Mucosa of rectum (tissue), 2 donors: ENCODE measurements around the gene UBA1.

Source experiments
- H3K27ac ChIP-seq, 2 donors: one replicate each; pipeline ENCODE4 v1.7.0; 2013; ENCODE audit warnings: inconsistent platforms in 2 of 2, low read depth in 2 of 2, low read length in 2 of 2
- H3K27me3 ChIP-seq, 2 donors: one replicate each; pipeline ENCODE4 v1.7.0; 2013; ENCODE audit warnings: low read length in 2 of 2; ENCODE audit not compliant: control insufficient read depth in 2 of 2, insufficient read depth in 2 of 2
- H3K36me3 ChIP-seq, 2 donors: one replicate each; pipeline ENCODE4 v1.7.0; 2013; ENCODE audit warnings: low read length in 2 of 2; ENCODE audit not compliant: control insufficient read depth in 2 of 2, insufficient read depth in 2 of 2
- H3K4me1 ChIP-seq, 2 donors: one replicate each; pipeline ENCODE4 v1.7.0; 2013; ENCODE audit warnings: low read length in 2 of 2, mild to moderate bottlenecking in 1 of 2; ENCODE audit not compliant: control insufficient read depth in 2 of 2, insufficient read depth in 2 of 2
- H3K4me3 ChIP-seq, 2 donors: one replicate each; pipeline ENCODE4 v1.7.0; 2013; ENCODE audit warnings: low read length in 2 of 2
- H3K9ac ChIP-seq, 2 donors: one replicate each; pipeline ENCODE4 v1.7.0; 2013; ENCODE audit warnings: low read length in 2 of 2, low read depth in 1 of 2, mild to moderate bottlenecking in 1 of 2
- H3K9me3 ChIP-seq, 2 donors: one replicate each; pipeline ENCODE4 v1.7.0; 2013; ENCODE audit warnings: low read length in 2 of 2; ENCODE audit not compliant: control insufficient read depth in 2 of 2
- donor health status: healthy.
- donor health status: Normal muscosa, but diverticular disease.

The UBA1 gene

GRCh38 chrX:47198687-47199080 is 5.1 kb downstream of the UBA1 start:
- Histone ChIP-seq H3K9me3 (no peaks in the 10 kb centered on the region), H3K4me1 (peaks cover 22 to 24% of the 10 kb centered on the region in 2 donors), H3K4me3 (no peak overlapping the region), H3K36me3 (peaks cover 52 to 66% of the 10 kb centered on the region in 2 donors), H3K27me3 (no peaks in the 10 kb centered on the region), H3K9ac (no peak overlapping the region), H3K27ac (no peak overlapping the region)

- Histone ChIP-seq H3K27me3 (no peaks in the 10 kb centered on the region), H3K9ac (no peak overlapping the region), H3K4me1 (peaks cover 21 to 24% of the 10 kb centered on the region in 2 donors), H3K4me3 (no peak overlapping the region), H3K27ac (no peak overlapping the region), H3K36me3 (peaks cover 57 to 69% of the 10 kb centered on the region in 2 donors), H3K9me3 (no peaks in the 10 kb centered on the region)
Observed at GRCh38 chrX:47199286-47199685, 5.7 kb downstream of the UBA1 start.

- H3K9ac ChIP-seq: no peak overlapping the region
- peak overlapping the region; percentile 32 to 44 for H3K27ac ChIP-seq
- H3K4me1 ChIP-seq: peaks cover 13 to 16% of the 10 kb centered on the region in 2 donors
- peaks cover 69 to 81% of the 10 kb centered on the region in 2 donors for H3K36me3 ChIP-seq
- no peaks in the 10 kb centered on the region for H3K27me3 ChIP-seq
- H3K4me3 ChIP-seq: no peak overlapping the region
- H3K9me3 ChIP-seq: no peaks in the 10 kb centered on the region
Observed at GRCh38 chrX:47200385-47201150, 6.9 kb downstream of the UBA1 start.

GRCh38 chrX:47201345-47201944 is 7.8 kb downstream of the UBA1 start:
- H3K36me3 ChIP-seq: peaks cover 76 to 86% of the 10 kb centered on the region in 2 donors
- no peak overlapping the region for H3K27ac ChIP-seq
- no peak overlapping the region for H3K4me3 ChIP-seq
- no peak overlapping the region for H3K9ac ChIP-seq
- H3K9me3 ChIP-seq: no peaks in the 10 kb centered on the region
- H3K27me3 ChIP-seq: no peaks in the 10 kb centered on the region
- peaks cover 8% of the 10 kb centered on the region in 2 donors for H3K4me1 ChIP-seq

- Histone ChIP-seq H3K4me1 (peaks cover 0 to 3% of the 10 kb centered on the region in 2 donors), H3K27me3 (no peaks in the 10 kb centered on the region), H3K9ac (no peak overlapping the region), H3K9me3 (no peaks in the 10 kb centered on the region), H3K4me3 (no peak overlapping the region), H3K27ac (no peak overlapping the region), H3K36me3 (peaks cover 83 to 88% of the 10 kb centered on the region in 2 donors)
Observed at GRCh38 chrX:47202316-47202715, 8.7 kb downstream of the UBA1 start.

- Histone ChIP-seq H3K36me3 (peaks cover 88 to 92% of the 10 kb centered on the region in 2 donors), H3K27me3 (no peaks in the 10 kb centered on the region), H3K9ac (no peak overlapping the region), H3K27ac (no peak overlapping the region), H3K4me1 (peaks cover 0 to 3% of the 10 kb centered on the region in 2 donors), H3K9me3 (no peaks in the 10 kb centered on the region), H3K4me3 (no peak overlapping the region)
Observed at GRCh38 chrX:47202877-47203276, 9.2 kb downstream of the UBA1 start.

- Histone ChIP-seq H3K4me1 (peaks cover 0 to 3% of the 10 kb centered on the region in 2 donors), H3K27me3 (no peaks in the 10 kb centered on the region), H3K27ac (no peak overlapping the region), H3K9ac (no peak overlapping the region), H3K4me3 (no peak overlapping the region), H3K9me3 (no peaks in the 10 kb centered on the region), H3K36me3 (peaks cover 86 to 90% of the 10 kb centered on the region in 2 donors)
Observed at GRCh38 chrX:47204970-47205369, 11.3 kb downstream of the UBA1 start.

- no peak overlapping the region for H3K4me3 ChIP-seq
- H3K27ac ChIP-seq: no peak overlapping the region
- no peaks in the 10 kb centered on the region for H3K9me3 ChIP-seq
- peaks cover 0 to 3% of the 10 kb centered on the region in 2 donors for H3K27me3 ChIP-seq
- no peaks in the 10 kb centered on the region for H3K4me1 ChIP-seq
- no peak overlapping the region for H3K9ac ChIP-seq
- H3K36me3 ChIP-seq: peaks cover 86 to 90% of the 10 kb centered on the region in 2 donors
Observed at GRCh38 chrX:47206316-47206715, 12.7 kb downstream of the UBA1 start.

- H3K36me3 ChIP-seq: peaks cover 86 to 90% of the 10 kb centered on the region in 2 donors
- H3K9ac ChIP-seq: no peak overlapping the region
- H3K9me3 ChIP-seq: no peaks in the 10 kb centered on the region
- peaks cover 0 to 3% of the 10 kb centered on the region in 2 donors for H3K27me3 ChIP-seq
- H3K4me1 ChIP-seq: no peaks in the 10 kb centered on the region
- no peak overlapping the region for H3K27ac ChIP-seq
- no peak overlapping the region for H3K4me3 ChIP-seq
Observed at GRCh38 chrX:47208108-47208507, 14.5 kb downstream of the UBA1 start.

- Histone ChIP-seq H3K27ac (no peak overlapping the region), H3K9ac (no peak overlapping the region), H3K4me1 (no peaks in the 10 kb centered on the region)
Observed at GRCh38 chrX:47209508-47210238, 16.0 kb downstream of the UBA1 start.

More at GRCh38 chrX:47209508-47210238, 16.0 kb downstream of the UBA1 start:
- H3K36me3 ChIP-seq: peaks cover 84 to 90% of the 10 kb centered on the region in 2 donors
- H3K4me3 ChIP-seq: no peak overlapping the region
- no peaks in the 10 kb centered on the region for H3K9me3 ChIP-seq
- H3K27me3 ChIP-seq: peaks cover 0 to 3% of the 10 kb centered on the region in 2 donors
